D341Med (cell line): ENCODE measurements around the gene BTRC.
"Not testable (repeated sequence)": the region's sequence is repeated elsewhere in the genome, so short reads cannot be mapped to it uniquely, and the experiment has no call there.

Experiments used
- DNase-seq: peaks from one replicate; pipeline ENCODE4 v3.0.0; 2012; ENCODE audit warnings: low spot score

Gene BTRC

DNA sequence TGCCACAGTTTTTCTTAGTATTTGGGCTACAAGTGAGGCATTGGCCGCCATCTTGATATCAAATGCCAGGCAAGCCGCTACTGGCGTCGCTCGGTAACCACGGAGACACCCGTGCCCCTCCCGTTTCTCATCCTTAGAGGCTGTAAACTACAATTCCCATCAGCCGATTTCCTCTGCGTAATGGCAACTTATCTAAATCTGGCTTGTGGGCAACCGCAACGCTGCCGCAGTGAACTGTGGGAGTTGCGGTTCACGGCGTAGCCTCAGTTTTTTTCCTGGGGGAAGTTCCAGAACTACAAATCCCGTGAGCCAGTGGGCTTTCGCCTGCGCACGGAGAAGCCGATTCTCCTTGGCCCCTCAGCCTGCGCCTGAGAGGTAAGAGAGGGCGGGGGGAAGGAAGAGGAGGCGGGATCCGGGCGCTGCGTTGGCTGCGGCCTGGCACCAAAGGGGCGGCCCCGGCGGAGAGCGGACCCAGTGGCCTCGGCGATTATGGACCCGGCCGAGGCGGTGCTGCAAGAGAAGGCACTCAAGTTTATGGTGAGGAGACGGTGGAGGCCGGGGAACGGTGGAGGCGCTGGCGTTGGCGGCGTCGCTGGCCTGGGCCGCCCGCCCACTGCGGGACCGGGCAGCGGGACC lies at the start of gene BTRC:
Gene BTRC (plus strand): TSS at position 474 of the 636 bp plus-strand sequence. CDS start 16 bp downstream, at position 490.
- peak; percentile 86 for DNase-seq

DNA sequence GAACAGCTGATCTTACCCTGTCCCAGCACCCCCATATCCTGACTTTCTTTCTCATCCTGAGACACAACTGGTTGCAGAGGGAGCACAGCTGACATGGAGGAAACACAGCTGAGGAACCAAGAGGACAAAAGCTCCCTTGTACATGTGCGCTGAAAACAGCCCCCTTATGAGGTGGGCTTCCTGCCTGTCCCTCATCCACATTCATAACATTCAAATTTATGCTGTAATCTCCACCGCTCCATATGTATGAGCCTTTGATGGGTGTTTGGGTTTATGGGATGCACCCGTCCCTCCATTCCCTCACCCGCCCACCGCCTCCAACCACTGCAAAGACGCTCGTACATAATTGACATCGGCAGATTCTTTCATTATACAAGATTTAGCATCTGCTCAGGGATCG lies 49.6 kb upstream of the BTRC start:
- DNase-seq, result no peak

DNA sequence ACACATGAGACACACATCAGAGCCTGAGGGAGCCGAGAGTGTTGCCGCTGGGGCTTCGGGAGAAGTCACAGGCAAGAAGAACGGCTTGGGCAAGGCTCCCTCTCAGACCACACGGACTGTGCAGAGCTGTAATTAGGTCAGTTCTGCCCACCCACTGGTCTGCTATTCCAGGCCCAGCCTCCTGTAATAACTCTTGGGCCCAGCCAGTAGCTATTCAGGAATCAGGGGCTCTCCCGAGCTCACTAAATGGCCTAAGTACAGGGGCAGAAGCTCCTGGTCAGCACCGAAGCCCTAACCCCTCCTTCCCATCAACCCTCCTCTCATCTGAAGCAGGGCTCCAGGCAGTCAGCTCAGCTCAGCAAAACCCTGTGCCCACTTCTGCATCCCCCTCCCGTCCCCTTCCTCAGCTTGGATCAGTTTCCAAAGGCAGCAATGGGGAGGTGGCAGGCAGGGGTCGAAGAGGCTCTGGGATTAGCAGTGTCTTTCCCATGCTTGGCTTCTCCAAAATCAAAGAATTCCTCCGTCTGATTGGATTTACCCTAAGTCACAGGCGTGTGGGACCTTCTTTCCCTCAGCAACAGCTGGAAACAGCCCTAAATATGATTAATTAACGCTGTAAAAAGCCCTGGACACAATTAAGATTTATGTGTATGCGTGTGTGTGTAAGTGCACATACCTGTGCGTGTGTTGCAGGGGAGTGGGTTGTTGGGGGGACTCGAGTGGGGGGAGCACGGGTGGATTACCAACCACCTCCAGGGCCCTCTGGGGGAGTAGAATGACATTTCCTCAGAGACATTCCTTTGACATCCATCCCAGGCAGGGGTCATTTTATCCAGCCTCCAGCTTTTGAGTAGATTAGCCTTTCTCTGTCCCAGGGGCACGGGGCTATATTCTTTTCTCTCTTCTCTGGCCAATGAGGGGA lies 48.4 kb upstream of the BTRC start:
- no peak for DNase-seq

DNA sequence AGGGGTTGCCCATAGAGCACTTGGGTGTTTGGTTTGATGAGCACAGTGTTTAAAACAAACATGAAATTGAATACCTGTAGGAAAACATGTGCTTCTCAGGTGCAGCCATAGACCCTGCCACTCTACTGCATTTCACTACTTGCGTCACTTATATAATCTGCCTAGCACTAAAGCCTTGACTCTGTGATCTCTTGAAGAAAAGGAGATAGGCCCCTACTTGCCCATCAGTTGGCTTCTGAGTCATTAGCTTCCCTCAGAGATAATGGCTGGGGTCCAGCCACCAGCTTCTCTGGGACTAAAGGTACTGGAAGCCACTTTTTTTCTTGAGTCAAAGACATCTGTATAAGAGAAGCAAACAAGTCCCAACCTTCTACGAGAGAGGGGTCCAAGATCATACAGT lies 45.9 kb upstream of the BTRC start:
- DNase-seq, result no peak

DNA sequence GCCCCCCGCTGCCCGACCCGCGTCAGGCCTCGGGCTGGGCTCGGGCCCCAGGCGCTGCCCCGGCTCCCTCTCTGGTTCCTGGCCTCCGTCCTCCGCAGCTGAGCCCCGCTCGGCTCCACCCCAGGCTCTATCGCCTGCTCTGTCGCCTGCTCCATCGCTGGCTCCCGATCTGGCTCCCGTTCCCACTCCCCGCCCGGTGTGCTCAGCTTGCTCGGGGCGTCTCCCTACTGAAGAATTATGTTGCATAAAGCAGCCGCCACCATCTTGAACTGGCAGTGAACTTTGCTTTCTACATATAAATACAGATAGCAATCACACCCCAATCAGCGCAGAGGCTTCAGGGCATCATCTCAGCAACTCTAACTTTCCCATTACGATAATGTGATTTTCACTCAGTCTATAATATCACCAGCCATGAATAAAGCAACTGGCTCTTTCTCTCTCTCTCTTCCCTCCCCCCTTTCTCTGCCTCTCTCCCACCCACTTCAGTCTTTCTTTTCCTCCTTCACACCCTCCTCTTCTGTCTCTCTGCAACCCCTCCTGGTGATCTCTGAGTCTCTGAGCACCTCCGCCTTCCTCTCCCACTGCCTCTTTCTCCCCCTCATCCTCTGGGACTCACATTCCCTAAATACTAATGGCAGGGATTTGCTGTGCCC lies 43.3 kb upstream of the BTRC start:
- DNase-seq, result no peak

DNA sequence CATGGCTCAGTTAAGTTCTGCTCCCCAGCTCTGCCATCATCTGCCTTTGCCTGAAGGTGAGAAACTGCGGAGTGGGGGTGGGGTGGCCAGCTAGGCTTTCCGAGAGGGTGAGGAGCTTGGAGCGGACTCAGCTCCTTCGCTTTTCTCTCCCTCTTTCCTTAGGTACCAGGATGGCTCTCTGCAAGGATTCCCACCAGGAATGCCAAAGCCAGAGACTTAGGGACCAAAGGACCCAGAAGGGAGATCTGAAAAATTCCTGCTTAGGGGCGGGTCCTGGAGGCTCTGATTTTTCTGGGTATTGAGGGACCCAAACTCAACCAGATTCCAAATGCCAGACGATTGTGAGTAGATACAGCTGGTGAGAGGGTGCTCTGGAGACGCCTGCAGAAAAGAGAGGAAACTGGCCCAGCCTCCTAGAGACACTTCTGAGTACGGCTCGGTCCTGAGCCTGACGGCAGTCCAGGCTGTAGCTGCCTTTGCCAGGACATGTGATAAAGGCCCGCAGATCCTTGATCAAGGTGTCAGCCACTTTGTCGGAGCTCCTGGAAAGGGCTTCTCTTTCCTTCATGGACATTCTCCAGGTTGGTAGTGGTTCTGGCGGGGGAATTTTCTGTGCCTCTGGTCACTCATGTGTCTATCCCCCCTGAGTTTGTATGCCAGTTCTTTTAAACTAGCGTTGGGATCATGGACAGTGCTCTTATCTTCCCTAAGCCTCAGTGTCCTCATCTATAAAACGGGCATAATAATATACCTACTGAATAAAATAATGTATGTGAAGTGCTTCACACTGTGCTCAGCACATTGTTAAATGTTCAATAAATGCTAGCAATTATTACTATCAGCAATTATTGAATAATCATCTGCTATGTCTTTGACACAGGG lies 42.5 kb upstream of the BTRC start:
- DNase-seq, result no peak

DNA sequence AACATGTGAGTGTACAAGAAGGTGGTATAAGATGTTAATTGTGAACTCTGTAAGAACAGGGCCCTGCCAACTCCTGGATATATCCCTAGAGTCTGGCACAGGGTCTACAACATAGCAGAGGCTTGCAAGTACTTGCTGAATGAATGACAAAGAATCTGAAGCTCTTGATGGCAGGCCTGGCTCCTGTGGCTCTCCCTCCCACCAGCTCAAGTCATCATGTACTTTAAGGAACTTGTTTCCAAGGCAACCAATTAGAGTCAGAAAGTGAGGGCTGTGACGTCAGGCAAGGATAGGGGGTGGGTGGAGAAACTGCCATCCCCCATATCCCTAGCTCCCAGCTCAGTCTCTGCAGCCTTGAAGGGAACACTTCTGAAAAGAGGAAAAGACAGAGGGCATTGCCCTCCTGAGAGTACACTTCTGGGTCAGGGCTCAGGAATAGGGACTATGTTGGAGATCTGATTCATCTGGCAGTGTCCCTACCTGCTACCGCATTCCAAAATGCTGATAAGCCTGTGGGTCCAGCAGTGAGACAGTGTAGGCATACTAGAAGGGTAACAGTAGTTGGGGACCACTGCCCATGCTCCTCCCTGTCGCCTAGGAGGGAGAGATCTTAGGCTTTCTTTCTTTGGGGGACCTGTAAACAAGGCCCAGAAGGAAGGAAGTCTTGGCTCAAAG lies 34.6 kb upstream of the BTRC start:
- DNase-seq, result no peak

DNA sequence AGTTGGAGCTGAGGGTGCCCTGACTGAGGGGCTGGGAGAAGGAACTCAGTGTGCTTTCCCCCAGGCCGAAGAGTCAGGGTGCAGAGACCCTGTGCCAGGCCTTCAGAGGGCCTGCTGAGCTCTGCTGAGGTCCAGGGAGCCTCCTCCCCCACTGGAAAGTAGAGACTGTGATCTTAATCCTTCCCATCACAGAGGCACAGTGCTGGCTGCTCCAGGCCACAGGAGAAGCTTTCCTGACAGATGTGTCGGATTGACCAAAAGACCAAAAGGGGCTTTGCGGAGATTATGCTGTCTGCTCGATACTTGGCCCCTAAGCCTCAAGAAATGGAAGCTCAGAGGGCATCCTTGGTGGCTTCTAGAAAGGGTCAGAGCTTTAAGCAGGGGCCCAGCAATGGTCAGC lies 32.9 kb upstream of the BTRC start:
- no peak for DNase-seq

DNA sequence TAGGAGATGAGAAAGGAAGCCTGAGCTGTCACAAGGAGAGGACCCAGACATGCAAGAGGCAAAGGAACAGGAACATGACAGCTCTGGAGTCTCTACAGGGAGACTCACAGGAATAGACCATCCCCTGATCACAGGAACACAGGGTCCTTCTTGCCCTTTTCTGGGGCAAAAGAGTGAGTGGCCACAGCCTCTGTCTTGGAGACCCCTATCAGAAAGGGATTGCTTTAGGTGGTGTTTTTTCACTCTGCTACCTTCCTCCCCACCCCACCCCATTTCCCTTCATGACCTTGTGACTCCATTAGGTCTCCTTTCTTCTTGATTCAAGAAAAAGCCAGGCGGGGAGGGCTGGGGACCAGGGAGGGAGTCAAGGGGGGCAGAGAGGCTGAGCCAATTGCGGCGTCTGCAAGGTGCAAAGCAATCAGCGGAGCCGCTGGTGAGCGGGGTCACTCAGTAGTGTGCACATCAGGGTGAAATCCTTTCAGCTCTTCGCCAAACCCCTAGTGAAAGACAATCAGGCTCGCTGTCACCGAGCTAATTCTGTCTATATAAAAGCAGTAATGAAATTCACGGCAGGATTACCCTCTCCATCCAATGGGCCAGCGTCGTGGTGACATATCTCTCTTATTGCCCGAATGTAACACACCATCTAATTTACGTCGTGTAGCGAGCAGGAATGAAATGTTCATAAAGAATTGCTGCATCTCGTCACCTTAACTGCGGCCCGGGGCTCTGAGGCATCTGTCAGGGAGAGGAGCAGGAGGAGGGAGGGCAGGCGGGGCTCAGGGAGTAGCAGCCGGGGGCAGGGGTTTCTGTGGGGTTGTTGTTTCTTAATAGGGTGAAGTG lies 31.5 kb upstream of the BTRC start:
- DNase-seq, result no peak

DNA sequence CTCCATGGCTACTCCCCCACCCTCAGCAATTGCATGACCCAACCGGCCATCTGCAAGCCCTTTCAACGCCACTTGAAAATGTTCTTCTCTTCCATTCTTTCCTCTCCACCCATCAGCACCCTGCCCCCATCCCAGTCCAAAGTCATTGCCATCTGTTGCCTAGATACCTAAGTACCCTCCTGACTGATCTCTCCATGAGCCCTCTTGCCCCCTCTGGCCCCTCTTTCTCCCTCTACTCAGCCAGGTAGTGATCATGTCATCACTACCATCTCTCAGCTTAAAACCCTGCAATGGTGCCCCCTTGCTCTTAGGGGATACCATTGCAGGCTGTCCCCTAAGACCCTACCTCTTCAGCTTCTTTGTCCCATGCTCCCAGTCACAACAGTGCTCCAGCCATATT lies 30.5 kb upstream of the BTRC start:
- no peak for DNase-seq

DNA sequence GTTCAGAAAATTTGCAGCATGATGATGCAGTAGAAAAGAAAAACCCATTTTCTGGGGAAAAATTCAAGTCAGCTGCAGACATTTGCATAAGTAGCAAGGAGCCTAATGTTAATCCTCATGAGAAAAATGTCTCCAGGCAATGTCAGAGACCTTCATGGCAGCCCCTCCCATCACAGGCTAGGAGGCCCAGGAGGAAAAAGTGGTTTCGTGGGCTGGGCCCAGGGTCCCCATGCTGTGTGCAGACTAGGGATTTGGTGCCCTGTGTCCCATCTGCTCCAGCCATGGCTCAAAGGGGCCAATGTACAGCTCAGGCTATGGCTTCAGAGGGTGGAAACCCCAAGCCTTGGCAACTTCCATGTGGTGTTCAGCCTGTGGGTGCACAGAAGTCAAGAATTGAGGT lies 26.5 kb upstream of the BTRC start:
- DNase-seq, result not testable (repeated sequence)

DNA sequence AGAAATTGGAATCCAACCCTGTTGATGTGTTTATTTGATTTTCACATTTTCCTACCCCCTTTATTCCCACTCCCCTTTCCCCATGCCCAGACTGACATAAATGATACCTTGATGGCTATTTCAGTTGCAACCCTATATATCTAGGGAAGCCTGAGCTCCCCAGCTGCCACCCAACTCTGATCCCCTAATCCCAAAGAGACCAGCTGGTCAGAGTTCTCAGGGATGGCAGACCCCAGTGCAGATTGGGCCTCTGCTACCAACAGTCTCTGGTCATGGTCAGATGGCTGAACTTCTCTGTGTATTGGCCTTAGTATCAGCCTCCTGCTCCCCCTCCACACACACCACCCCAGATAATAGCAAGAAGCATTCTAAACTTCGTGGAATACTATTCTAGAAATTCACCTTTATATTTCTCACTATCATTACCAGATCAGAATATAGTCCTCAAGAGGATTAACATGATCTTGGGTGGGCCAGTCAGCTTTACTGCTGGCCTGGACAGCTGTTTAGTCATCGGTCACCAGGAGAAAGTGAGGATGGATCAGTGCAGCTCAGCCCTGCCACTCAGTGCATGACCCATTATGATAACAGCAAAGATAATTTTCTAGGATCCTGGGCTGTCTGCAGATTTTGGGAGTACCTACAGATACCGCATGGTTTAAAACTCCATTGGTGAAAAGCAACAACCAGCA lies 24.5 kb upstream of the BTRC start:
- DNase-seq, result no peak

DNA sequence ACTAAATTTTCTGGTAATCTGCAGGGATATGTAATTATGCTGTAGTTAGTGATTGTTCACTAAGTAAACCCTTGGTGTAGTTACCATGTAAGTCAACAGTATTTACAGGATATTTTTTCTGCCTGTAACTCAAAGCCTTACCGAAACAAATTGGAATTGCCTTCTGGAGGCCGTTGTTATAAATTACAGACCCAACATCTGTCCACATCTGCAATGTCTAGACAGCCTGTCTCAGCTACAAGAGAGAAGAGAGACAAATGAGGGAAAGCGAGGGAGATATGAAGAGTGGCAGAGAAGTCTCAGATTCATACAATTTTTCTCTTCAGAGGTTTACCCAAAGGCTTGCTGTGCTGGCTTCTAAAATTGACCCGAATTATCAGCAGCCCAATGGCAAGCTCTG lies 23.7 kb upstream of the BTRC start:
- no peak for DNase-seq

DNA sequence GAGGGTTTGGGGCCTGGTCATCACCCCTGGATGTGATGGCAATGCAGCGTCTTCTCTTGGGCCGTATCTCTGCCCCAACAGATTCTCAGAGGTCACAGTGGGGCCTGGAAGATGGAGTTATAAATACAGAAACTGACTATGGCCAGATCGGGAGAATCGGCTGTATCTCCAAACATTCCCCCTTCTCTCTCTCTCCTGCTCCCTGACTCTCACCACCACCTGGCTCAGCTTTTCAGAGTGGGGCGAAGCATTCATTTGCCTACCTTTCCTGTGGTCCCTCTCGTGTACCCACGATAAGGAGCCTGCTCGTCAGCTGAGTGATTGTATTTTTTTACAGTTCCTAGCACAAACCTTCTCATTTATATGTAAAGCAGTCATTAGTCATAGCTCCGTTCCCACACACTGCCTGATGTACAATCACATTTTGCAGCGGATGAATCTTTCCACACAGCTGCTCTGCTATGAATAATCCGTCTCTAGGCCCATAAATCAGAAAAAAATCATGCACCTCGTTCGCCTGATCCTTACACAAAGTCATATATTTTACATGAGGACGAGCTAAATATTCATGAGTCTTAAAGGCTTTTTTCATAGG lies 23.2 kb upstream of the BTRC start:
- no peak for DNase-seq

DNA sequence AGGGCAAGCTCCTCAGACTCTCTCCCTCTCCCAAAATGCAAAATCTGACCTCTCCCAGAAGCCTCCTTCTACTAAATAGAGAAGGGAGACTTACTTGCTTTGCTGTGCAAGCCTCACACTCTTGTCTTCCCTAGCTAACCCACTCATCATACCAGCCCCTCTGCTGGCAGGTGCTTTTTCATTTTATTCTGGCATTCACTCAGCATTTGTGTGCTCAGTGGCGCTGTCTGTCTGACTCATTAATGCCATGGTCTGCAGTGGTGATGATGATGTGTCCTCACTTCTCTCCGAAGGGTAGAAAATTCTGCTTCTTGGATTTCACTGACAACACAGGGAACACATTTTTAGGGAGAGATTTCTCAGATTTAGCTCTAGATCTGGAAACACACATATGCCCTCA lies 22.0 kb upstream of the BTRC start:
- no peak for DNase-seq

DNA sequence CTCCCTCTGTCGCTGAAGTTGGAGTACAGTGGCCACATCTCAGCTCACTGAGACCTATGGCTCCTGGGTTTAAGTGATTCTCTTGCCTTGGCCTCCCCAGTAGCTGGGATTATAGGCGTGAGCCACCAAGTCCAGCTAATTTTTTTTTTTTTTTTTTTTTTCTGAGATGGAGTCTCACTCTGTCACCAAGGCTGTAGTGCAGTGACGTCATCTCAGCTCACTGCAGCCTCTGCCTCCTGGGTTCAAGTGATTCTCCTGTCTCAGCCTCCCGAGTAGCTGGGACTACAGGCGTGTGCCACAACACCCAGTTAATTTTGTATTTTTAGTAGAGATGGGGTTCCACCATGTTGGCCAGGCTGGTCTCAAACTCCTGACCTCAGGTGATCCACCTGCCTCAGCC lies 19.7 kb upstream of the BTRC start:
- DNase-seq, result not testable (repeated sequence)

DNA sequence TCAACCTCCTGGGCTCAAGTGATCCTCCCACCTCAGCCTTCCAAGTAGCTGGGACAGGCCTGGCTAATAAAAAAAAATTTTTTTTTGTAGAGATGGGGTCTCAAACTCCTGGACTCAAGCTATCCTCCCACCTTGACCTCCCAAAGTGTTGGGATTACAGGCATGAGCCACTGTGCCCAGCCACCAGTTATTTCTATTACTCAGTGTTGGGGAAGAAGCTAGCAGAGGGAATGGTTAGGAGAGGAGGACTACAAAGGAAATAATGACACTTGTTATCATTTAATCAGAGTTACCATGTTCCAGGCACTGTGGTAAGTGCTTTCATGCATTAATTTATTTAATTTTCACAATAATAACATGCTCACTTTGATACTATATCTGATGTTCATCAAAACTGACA lies 17.6 kb upstream of the BTRC start:
- no peak for DNase-seq

DNA sequence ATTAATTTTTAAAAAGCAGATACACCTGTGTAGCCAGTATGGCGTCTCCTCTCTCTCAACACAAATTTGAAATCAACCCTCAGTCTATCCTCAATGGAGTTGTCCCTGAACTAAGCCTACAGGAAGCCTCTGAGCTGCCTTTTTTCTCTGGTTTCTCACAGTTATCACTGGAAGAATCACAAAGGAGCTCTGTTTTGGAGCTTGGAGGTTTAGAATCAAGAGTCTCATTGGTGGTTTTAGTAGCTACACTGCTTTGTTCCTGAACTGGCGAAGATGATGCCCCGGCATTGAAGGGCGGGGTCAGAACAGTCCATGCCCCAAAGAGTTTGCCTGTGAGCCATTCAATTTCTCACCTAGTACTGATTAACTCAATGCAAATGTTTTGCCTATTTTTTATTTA lies 16.1 kb upstream of the BTRC start:
- no peak for DNase-seq

DNA sequence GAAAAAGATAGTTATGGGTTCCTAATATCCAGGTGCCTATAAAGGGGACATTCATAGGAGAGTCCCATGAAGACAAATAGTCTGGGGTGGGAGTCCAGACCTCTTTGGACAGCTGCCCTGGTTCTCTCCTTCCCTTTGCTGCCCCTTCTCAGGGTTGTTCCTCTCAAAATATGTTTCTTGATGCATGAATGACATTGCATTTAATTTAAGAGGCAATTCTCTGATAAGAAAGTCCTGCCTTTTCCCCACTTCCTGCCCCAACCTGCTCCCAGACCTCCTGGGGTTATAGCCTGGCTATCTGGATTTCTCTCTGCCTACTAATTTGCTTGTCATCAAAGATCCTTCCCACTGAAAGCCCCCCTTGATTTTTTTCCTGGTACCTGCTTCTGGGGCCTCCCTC lies 12.5 kb upstream of the BTRC start:
- no peak for DNase-seq

DNA sequence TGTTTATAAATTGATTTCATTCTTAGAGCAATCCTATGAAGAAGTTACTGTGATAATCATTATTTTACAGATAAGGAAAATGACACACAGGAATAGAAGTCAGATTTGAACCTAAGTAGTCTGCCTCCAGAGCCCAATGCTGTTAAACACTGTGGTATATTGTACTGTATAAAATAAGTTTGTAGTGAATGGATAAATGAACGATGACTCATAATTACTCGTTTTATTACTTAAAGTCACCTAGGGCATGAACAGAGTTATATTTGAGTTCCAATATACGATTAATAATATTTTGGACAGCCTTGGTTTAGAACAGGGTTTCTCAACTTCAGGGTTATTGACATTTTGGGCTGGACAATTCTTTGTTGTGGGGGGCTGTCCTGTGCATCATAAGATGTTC lies 7.8 kb upstream of the BTRC start:
- DNase-seq, result no peak
